Measurements from ENCODE around the gene GH1. TPM values are rescaled to one million over a fixed set of nuclear protein-coding genes. Genes with fewer than 3 reads are reported as not detected.
A peak's percentile ranks its signal among the peaks of the same experiment; 100 is the strongest.
"Not testable (repeated sequence)": the region's sequence is repeated elsewhere in the genome, so short reads cannot be mapped to it uniquely, and the experiment has no call there.

GH1 gene
- total and polyA plus RNA-seq, 2 experiments from 2014 or later: not detected

DNA sequence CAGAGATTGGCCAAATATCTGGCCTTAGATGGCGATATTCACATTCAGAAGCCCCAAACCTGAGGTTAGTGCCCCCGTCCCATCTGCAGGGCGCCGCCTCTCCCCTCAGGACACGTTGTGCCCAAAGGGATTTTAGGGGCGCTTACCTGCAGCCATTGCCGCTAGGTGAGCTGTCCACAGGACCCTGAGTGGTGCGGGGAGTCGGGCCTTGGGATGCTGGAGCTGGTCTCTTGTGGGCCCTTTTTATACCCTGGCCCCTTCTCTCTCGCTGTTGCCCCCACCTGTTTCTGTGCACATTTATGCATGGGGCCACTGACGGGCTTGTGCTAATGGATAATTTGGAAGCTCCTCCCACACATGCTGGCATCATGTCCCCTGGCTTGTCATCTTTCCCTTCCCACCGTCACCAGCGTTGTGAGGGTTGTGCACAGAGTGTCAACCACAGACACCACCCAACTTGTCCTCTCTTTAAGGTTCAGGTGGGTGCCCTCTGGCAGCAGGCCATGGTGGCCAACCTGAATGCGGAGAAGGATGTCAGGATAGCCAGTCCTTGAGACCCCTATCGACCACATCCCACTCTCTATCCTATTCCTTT lies 7.5 kb downstream of the GH1 start, which contains the start of gene CSHL1:
Gene CSHL1 (minus strand): TSS at position 218 of the 595 bp plus-strand sequence. CDS start 62 bp downstream, at position 156.
- H3K4me3 ChIP-seq: no peak within 1 kb of the TSS
- H3F3A ChIP-seq (ENCODE audit: insufficient read depth): no peaks in the 10 kb centered on the region
- DNase-seq: no peak
- in situ Hi-C loops (cut with MboI): loop anchor here (25.0 kb wide), 1 partner anchor 376 kb away; no protein-coding TSS in a partner anchor
- no peak within 1 kb of the TSS for H3K27ac ChIP-seq
- no peak within 1 kb of the TSS for H2AFZ ChIP-seq
- H3K36me3 ChIP-seq (ENCODE audit: low read depth): no peaks in the 10 kb centered on the region
- H3K79me2 ChIP-seq (ENCODE audit: insufficient read depth): no peaks in the 10 kb centered on the region
- TF ChIP-seq EZH2phosphoT487 (IDR thresholded peaks at IDR 0.05; ENCODE audit: insufficient read depth, low read depth) (no peak), EZH2 (IDR thresholded peaks at IDR 0.05; ENCODE audit: insufficient read depth, poor library complexity, severe bottlenecking) (no peak)
- WGBS, 2 experiments (ENCODE audit: low coverage in 1 of 2, low lambda C conversion rate in 2 of 2, missing lambda C conversion rate in 2 of 2): 40 to 41% methylated on average over 14 to 15 of the region's 15 CpGs
- no peaks in the 10 kb centered on the region for H3K9me2 ChIP-seq (ENCODE audit: insufficient read depth)
- H3K27me3 ChIP-seq (replicated peaks; ENCODE audit: insufficient read depth): peaks cover 27% of the 10 kb centered on the region
- H3K9me3 ChIP-seq (ENCODE audit: low read depth): no peaks in the 10 kb centered on the region
- no peaks in the 10 kb centered on the region for H4K20me1 ChIP-seq (ENCODE audit: insufficient read depth)
- H3K4me1 ChIP-seq (ENCODE audit: insufficient read depth): no peaks in the 10 kb centered on the region
- H3K4me2 ChIP-seq (ENCODE audit: unreplicated experiment): no peak within 1 kb of the TSS
- H3K9ac ChIP-seq: no peak within 1 kb of the TSS

GRCh38 chr17:63910096-63910495 lies 8.5 kb downstream of the GH1 start:
- no peaks in the 10 kb centered on the region for H3K9me2 ChIP-seq (ENCODE audit: insufficient read depth)
- H3K9me3 ChIP-seq (ENCODE audit: low read depth): no peaks in the 10 kb centered on the region
- no peaks in the 10 kb centered on the region for H3K79me2 ChIP-seq (ENCODE audit: insufficient read depth)
- H2AFZ ChIP-seq: no peak overlapping the region
- H3K4me3 ChIP-seq: no peak overlapping the region
- no peak for TF ChIP-seq EZH2 (IDR thresholded peaks at IDR 0.05; ENCODE audit: insufficient read depth, poor library complexity, severe bottlenecking)
- TF ChIP-seq EZH2phosphoT487 (IDR thresholded peaks at IDR 0.05; ENCODE audit: insufficient read depth, low read depth): no peak
- 82% methylated on average over 13 to 14 of the region's 14 CpGs for WGBS, 2 experiments (ENCODE audit: low coverage in 1 of 2, low lambda C conversion rate in 2 of 2, missing lambda C conversion rate in 2 of 2)
- H3K27ac ChIP-seq: no peak overlapping the region
- no peak overlapping the region for H3K9ac ChIP-seq
- no peaks in the 10 kb centered on the region for H3K4me1 ChIP-seq (ENCODE audit: insufficient read depth)
- no peaks in the 10 kb centered on the region for H3F3A ChIP-seq (ENCODE audit: insufficient read depth)
- no peaks in the 10 kb centered on the region for H4K20me1 ChIP-seq (ENCODE audit: insufficient read depth)
- in situ Hi-C loops (cut with MboI): loop anchor here (25.0 kb wide), 1 partner anchor 377 kb away; no protein-coding TSS in a partner anchor
- no peak overlapping the region for H3K4me2 ChIP-seq (ENCODE audit: unreplicated experiment)
- DNase-seq: no peak
- H3K36me3 ChIP-seq (ENCODE audit: low read depth): no peaks in the 10 kb centered on the region
- H3K27me3 ChIP-seq (replicated peaks; ENCODE audit: insufficient read depth): peaks cover 26% of the 10 kb centered on the region

- H3K79me2 ChIP-seq (ENCODE audit: insufficient read depth); H2AFZ ChIP-seq; H3K9me3 ChIP-seq (ENCODE audit: low read depth); H3K4me3 ChIP-seq; H4K20me1 ChIP-seq (ENCODE audit: insufficient read depth); H3K9ac ChIP-seq; H3K9me2 ChIP-seq (ENCODE audit: insufficient read depth); DNase-seq; H3K27ac ChIP-seq; H3K4me2 ChIP-seq (ENCODE audit: unreplicated experiment); H3F3A ChIP-seq (ENCODE audit: insufficient read depth); H3K4me1 ChIP-seq (ENCODE audit: insufficient read depth); H3K36me3 ChIP-seq (ENCODE audit: low read depth): not testable (repeated sequence)
- peaks cover 24% of the 10 kb centered on the region for H3K27me3 ChIP-seq (replicated peaks; ENCODE audit: insufficient read depth)
- in situ Hi-C loops (cut with MboI): loop anchor here (25.0 kb wide), 1 partner anchor 378 kb away; no protein-coding TSS in a partner anchor
- 80 to 86% methylated on average over 10 of the region's 10 CpGs for WGBS, 2 experiments (ENCODE audit: low coverage in 1 of 2, low lambda C conversion rate in 2 of 2, missing lambda C conversion rate in 2 of 2)
Observed at GRCh38 chr17:63909586-63909985, 9.1 kb downstream of the GH1 start.

DNA sequence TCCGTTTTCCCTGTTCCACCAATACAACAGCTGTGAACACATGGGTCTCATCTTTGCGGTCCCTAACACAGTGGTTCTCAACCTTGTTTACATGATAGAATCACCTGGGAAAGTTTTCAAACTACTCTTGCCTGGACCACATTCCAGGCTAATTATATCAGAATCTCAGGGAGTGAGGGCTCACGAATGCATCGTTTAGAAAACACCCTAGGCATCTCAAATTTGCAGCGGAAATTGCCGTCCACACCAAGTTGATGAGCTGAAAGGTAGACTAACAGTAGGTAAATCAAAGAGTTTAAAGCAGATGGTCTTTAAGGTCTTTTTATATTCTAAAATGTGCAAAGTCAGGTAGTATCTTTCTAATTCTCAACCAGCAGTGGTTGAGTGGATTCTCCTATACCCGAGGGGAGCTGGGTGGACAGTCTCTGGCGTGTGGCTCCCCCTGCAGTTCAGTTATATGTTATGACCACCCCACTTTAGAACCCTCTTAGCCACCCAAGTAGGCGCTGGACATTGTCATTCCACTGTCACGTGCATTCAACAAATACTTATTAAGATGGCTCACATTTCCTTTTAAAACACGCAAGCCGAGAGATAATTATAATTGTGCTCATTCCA lies 11.4 kb downstream of the GH1 start:
- H3K9me2 ChIP-seq (ENCODE audit: insufficient read depth); H3K27ac ChIP-seq; H2AFZ ChIP-seq; H3K9me3 ChIP-seq (ENCODE audit: low read depth); H3K4me2 ChIP-seq (ENCODE audit: unreplicated experiment); H3K36me3 ChIP-seq (ENCODE audit: low read depth); H3K4me1 ChIP-seq (ENCODE audit: insufficient read depth); H3K9ac ChIP-seq; H3K4me3 ChIP-seq; H4K20me1 ChIP-seq (ENCODE audit: insufficient read depth); H3K79me2 ChIP-seq (ENCODE audit: insufficient read depth); H3F3A ChIP-seq (ENCODE audit: insufficient read depth): not testable (repeated sequence)
- peak; percentile 37 for DNase-seq
- in situ Hi-C loops (cut with MboI): loop anchor here (25.0 kb wide), 1 partner anchor 380 kb away; no protein-coding TSS in a partner anchor
- peaks cover 23% of the 10 kb centered on the region for H3K27me3 ChIP-seq (replicated peaks; ENCODE audit: insufficient read depth)
- 48 to 49% methylated on average over 12 of the region's 12 CpGs for WGBS, 2 experiments (ENCODE audit: low coverage in 1 of 2, low lambda C conversion rate in 2 of 2, missing lambda C conversion rate in 2 of 2)

DNA sequence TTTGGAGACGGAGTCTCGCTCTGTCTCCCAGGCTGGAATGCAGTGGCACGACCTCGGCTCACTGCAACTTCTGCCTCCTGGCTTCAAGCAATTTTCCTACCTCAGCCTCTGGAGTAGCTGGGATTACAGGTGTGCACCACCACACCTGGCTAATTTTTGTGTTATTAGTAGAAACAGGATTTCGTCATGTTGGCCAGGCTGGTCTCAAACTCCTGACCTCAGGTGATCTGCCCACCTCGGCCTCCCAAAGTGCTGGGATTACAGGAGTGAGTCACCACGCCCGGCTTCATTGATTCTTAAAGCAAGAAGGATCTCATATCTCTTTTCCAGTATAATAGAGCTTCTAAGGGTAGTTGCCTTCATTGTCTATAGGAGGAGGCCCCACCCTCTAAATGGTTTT lies 13.8 kb downstream of the GH1 start:
- in situ Hi-C loops (cut with MboI): loop anchor here (25.0 kb wide), 1 partner anchor 383 kb away; no protein-coding TSS in a partner anchor
- not testable (repeated sequence) for H3K9me3 ChIP-seq (ENCODE audit: low read depth); H3K4me2 ChIP-seq (ENCODE audit: unreplicated experiment); H3K4me3 ChIP-seq; H3K36me3 ChIP-seq (ENCODE audit: low read depth); H3K9ac ChIP-seq; H3F3A ChIP-seq (ENCODE audit: insufficient read depth); H3K79me2 ChIP-seq (ENCODE audit: insufficient read depth); H4K20me1 ChIP-seq (ENCODE audit: insufficient read depth); H3K4me1 ChIP-seq (ENCODE audit: insufficient read depth); DNase-seq; H2AFZ ChIP-seq; H3K27ac ChIP-seq; H3K9me2 ChIP-seq (ENCODE audit: insufficient read depth)
- 65 to 73% methylated on average over 8 of the region's 8 CpGs for WGBS, 2 experiments (ENCODE audit: low coverage in 1 of 2, low lambda C conversion rate in 2 of 2, missing lambda C conversion rate in 2 of 2)
- peaks cover 13% of the 10 kb centered on the region for H3K27me3 ChIP-seq (replicated peaks; ENCODE audit: insufficient read depth)

GRCh38 chr17:63903787-63904201 lies 14.8 kb downstream of the GH1 start:
- 41 to 44% methylated on average over 5 of the region's 5 CpGs for WGBS, 2 experiments (ENCODE audit: low coverage in 1 of 2, low lambda C conversion rate in 2 of 2, missing lambda C conversion rate in 2 of 2)
- in situ Hi-C loops (cut with MboI): loop anchor here (25.0 kb wide), 1 partner anchor 384 kb away; no protein-coding TSS in a partner anchor
- H3F3A ChIP-seq (ENCODE audit: insufficient read depth); H4K20me1 ChIP-seq (ENCODE audit: insufficient read depth); DNase-seq; H2AFZ ChIP-seq; H3K27me3 ChIP-seq (replicated peaks; ENCODE audit: insufficient read depth); H3K9ac ChIP-seq; H3K79me2 ChIP-seq (ENCODE audit: insufficient read depth); H3K36me3 ChIP-seq (ENCODE audit: low read depth); H3K4me3 ChIP-seq; H3K4me1 ChIP-seq (ENCODE audit: insufficient read depth); H3K27ac ChIP-seq; H3K9me2 ChIP-seq (ENCODE audit: insufficient read depth); H3K4me2 ChIP-seq (ENCODE audit: unreplicated experiment); H3K9me3 ChIP-seq (ENCODE audit: low read depth): not testable (repeated sequence)

- H3F3A ChIP-seq (ENCODE audit: insufficient read depth); H3K9ac ChIP-seq; H4K20me1 ChIP-seq (ENCODE audit: insufficient read depth); H3K79me2 ChIP-seq (ENCODE audit: insufficient read depth); H3K9me3 ChIP-seq (ENCODE audit: low read depth); H3K4me3 ChIP-seq; H3K9me2 ChIP-seq (ENCODE audit: insufficient read depth); H3K27ac ChIP-seq; H2AFZ ChIP-seq; H3K36me3 ChIP-seq (ENCODE audit: low read depth); H3K27me3 ChIP-seq (replicated peaks; ENCODE audit: insufficient read depth); DNase-seq; H3K4me2 ChIP-seq (ENCODE audit: unreplicated experiment); H3K4me1 ChIP-seq (ENCODE audit: insufficient read depth): not testable (repeated sequence)
- in situ Hi-C loops (cut with MboI): loop anchor here (25.0 kb wide), 1 partner anchor 385 kb away; no protein-coding TSS in a partner anchor
- WGBS, 2 experiments (ENCODE audit: low coverage in 1 of 2, low lambda C conversion rate in 2 of 2, missing lambda C conversion rate in 2 of 2): 66% methylated on average over 2 of the region's 2 CpGs
Observed at GRCh38 chr17:63901971-63902370, 16.7 kb downstream of the GH1 start.

All from GM23248 (cell line).